Measurements from ENCODE around the gene ADCY9. TPM values are rescaled to one million over a fixed set of nuclear protein-coding genes. Genes with fewer than 3 reads are reported as not detected.

Gene ADCY9
- total RNA-seq, 1 donor from 2014 or later = 49.6 TPM

DNA sequence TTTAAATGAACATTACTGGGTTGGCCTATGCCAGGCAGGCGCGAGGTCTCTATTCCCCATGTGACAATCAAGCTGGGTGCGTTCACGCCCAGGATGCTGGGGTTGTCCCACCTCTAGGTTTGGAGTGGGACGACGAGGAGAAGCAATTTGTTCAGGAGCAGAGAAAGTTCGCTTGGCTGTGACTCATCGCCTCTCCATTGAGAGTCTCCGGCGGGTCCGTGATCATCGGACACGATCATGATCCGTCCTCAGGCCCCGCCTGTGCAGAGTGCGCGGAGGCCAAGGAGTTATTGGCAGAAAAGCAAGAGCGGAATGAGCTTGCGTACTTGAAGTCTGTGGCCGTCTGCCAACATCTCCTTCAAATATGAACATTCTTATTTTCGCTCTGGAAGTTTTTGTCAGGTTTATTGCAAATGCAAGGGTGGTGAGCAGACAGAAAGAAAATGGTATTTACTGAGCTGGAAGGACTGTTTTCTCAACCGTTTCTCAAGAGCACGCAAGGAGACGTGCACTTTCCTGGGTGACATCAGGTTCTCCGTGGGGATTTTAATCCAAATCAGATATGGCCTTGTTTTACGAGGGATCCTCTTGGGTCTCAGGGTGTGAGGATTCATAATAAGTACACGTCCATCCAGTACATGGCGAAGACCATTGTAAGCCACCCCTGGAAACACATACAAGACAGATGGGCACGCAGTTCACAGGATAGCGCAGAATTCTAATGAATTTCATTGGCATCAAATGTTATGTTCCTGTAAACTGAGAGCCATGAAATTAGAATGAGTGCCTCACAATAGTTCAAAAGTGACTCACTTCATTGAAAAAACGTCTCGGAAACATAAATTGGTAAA is 165.7 kb downstream of the ADCY9 start:
- TF ChIP-seq, protein P1, sequence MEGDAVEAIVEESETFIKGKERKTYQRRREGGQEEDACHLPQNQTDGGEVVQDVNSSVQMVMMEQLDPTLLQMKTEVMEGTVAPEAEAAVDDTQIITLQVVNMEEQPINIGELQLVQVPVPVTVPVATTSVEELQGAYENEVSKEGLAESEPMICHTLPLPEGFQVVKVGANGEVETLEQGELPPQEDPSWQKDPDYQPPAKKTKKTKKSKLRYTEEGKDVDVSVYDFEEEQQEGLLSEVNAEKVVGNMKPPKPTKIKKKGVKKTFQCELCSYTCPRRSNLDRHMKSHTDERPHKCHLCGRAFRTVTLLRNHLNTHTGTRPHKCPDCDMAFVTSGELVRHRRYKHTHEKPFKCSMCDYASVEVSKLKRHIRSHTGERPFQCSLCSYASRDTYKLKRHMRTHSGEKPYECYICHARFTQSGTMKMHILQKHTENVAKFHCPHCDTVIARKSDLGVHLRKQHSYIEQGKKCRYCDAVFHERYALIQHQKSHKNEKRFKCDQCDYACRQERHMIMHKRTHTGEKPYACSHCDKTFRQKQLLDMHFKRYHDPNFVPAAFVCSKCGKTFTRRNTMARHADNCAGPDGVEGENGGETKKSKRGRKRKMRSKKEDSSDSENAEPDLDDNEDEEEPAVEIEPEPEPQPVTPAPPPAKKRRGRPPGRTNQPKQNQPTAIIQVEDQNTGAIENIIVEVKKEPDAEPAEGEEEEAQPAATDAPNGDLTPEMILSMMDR (IDR thresholded peaks at IDR 0.05) = no peak
- Histone ChIP-seq H3K27ac (peak overlapping the region; percentile 85), H3K9me3 (no peaks in the 10 kb centered on the region), H3K4me3 (peak overlapping the region; percentile 38), H3K4me1 (peaks cover 27% of the 10 kb centered on the region), H3K27me3 (no peaks in the 10 kb centered on the region), H3K36me3 (no peaks in the 10 kb centered on the region)
- ATAC-seq = peak; percentile 82
- peak; percentile 90 for DNase-seq
- intact Hi-C loops (cut with DNase I) = no loop called here

DNA sequence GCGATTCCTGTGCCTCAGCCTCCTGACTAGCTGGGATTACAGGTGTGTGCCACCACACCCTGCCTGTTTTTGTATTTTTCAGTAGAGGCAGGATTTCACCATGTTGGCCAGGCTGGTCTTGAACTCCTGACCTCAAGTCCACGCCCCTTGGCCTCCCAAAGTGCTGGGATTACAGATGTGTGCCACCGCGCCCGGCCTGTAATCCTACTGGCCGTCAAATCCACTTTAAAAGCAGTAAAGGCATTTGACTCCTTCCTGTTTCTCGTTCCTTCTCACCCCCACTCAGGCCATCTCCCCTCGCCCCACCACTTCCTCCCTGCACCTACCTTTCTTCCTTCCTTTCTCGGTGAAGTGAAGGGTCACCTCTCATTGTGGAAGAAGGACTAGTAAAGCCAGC is 166.3 kb downstream of the ADCY9 start:
- H3K4me1 ChIP-seq = peaks cover 27% of the 10 kb centered on the region
- H3K27me3 ChIP-seq = no peaks in the 10 kb centered on the region
- no peaks in the 10 kb centered on the region for H3K36me3 ChIP-seq
- intact Hi-C loops (cut with DNase I) = no loop called here
- H3K4me3 ChIP-seq = peak overlapping the region; percentile 38
- peak; percentile 2 for ATAC-seq
- TF ChIP-seq, protein P1 (IDR thresholded peaks at IDR 0.05) = no peak
- peak; percentile 62 for DNase-seq
- H3K27ac ChIP-seq = peak overlapping the region; percentile 85
- no peaks in the 10 kb centered on the region for H3K9me3 ChIP-seq

DNA sequence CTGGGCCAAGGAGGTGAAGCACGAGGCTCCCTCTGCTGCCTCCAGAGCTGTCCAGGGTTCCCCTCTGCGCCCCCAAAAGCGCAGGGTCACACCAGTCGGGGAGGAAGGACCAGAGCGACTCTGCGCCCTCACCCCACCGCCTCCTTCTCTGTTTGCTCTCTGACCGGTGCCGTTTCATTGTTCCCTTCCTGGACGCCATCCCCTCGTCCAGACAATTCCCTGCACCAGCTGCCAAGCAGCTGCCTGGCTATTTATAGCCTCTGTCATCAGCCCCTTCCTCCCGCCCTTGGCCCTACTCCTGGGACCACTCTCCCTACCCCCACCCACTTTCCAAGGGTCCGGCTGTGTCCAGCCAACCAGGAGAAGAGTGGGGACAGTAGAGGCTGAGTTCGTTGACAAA is 167.0 kb downstream of the ADCY9 start:
- TF ChIP-seq, protein P1 (IDR thresholded peaks at IDR 0.05) = no peak
- H3K36me3 ChIP-seq = no peaks in the 10 kb centered on the region
- H3K27me3 ChIP-seq = no peaks in the 10 kb centered on the region
- ATAC-seq (peak; percentile 3), DNase-seq (peak; percentile 63)
- no peaks in the 10 kb centered on the region for H3K9me3 ChIP-seq
- H3K4me1 ChIP-seq = peaks cover 27% of the 10 kb centered on the region
- intact Hi-C loops (cut with DNase I) = no loop called here
- H3K27ac ChIP-seq = peak overlapping the region; percentile 85
- H3K4me3 ChIP-seq = peak overlapping the region; percentile 38

DNA sequence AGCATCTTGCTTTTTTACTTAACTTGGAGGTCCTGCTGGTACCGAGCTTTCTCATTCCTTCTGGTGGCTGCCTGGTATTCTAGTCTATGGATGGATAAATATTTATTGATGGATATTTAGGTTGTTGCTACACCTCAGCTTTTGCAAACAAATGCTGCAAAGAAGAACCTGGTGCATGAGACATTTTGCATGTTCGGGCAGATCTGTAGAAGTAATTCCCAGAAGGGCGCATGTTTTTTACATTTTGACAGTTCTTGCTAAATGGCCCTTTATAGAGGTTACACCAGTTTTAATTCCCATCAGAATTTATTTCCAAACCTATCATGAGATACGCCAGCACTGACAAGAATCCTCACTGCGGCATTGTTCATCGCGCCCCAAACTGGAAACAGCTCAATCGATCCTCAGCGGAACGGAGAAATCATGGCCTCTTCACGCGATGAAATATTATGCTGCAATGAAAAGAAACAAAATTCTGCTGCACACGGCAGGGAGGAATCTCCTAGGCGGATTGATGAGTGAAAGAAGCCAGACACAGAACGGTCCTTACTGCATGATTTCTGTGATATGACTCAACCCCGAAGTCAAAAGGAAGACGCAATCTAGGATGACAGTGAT is 167.8 kb downstream of the ADCY9 start:
- Histone ChIP-seq H3K27ac (no peak overlapping the region), H3K4me1 (peaks cover 27% of the 10 kb centered on the region), H3K36me3 (no peaks in the 10 kb centered on the region), H3K9me3 (no peaks in the 10 kb centered on the region), H3K27me3 (no peaks in the 10 kb centered on the region), H3K4me3 (no peak overlapping the region)
- ATAC-seq = no peak
- intact Hi-C loops (cut with DNase I) = no loop called here
- DNase-seq = peak; percentile 11
- TF ChIP-seq, protein P1 (IDR thresholded peaks at IDR 0.05) = no peak

DNA sequence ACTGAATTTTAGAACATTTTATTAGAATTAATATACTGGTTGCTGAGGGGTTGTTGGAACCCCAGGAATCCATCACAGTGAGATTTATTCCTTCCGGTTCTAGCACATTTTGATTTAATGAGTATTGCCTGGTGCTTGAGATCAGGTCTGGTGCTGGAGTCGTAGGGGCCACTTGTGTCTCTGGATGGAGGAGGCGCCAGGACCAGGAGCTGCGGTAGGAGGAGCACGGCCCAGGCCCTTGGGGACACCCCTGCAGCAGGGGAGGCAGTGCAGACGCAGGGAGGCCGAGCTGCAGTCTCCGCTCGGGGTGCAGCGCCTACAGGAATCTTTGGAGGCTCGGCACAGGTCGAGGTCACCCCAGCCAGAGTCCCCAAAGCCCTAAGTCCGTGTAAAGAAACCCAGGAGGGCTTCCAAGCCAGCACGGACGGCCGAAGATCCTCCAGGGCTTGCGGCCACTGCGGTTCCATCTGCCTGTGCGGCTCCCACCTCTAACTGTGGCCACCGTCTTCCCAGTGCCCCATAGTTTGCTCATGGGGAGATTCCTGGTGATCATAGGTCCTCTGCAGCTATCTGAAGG is 169.6 kb downstream of the ADCY9 start:
- TF ChIP-seq, protein P1 (IDR thresholded peaks at IDR 0.05) = no peak
- DNase-seq (peak; percentile 64), ATAC-seq (no peak)
- Histone ChIP-seq H3K4me1 (peaks cover 23% of the 10 kb centered on the region), H3K27me3 (no peaks in the 10 kb centered on the region), H3K36me3 (no peaks in the 10 kb centered on the region), H3K9me3 (no peaks in the 10 kb centered on the region), H3K27ac (peak overlapping the region; percentile 68), H3K4me3 (no peak overlapping the region)
- intact Hi-C loops (cut with DNase I) = no loop called here

Measured in upper lobe of right lung (tissue), 1 donor.